OCI-LY7 (cell line): ENCODE results near the gene EYA3. TPM values are rescaled to one million over a fixed set of nuclear protein-coding genes. Genes with fewer than 3 reads are reported as not detected.

Experiments used
- BruUV-seq: library from RNA; stranded (reverse); fragments of 400-500 nt; replicated peaks from 2 replicates; lab custom pipeline; 2021; lab: Mats Ljungman, UMichigan
- CTCF ChIA-PET: fragments of 300-600 bp; sonication (Branson Sonifier 250); formaldehyde crosslinking; loops from one replicate; lab custom pipeline; 2022; ENCODE audit warnings: antibody characterized with exemption; ENCODE audit not compliant: unreplicated experiment; lab: Charles Lee
- POLR2A ChIA-PET: fragments of 300-600 bp; sonication (Branson Sonifier 250); formaldehyde crosslinking; loops from one replicate; lab custom pipeline; 2022; ENCODE audit warnings: antibody characterized with exemption; lab: Charles Lee
- DNase-seq: peaks from one replicate; pipeline ENCODE4 v3.0.0-alpha.2; 2015; ENCODE audit warnings: low spot score
- H2AFZ ChIP-seq: fragments of 200-600 bp; sonication (generic), shearing (Covaris generic); 2 replicates; pipeline ENCODE4 v1.6.1; 2014; ENCODE audit warnings: mild to moderate bottlenecking, antibody characterized with exemption, low read length, moderate library complexity
- H3K27ac ChIP-seq: fragments of 200-600 bp; sonication (generic); 2 replicates; pipeline ENCODE4 v1.5.1; 2014; ENCODE audit warnings: mixed run types, low read depth, mild to moderate bottlenecking, moderate library complexity, low read length, inconsistent platforms; ENCODE audit not compliant: poor library complexity, severe bottlenecking
- H3K36me3 ChIP-seq: fragments of 200-600 bp; sonication (generic); 2 replicates; pipeline ENCODE4 v1.6.1; 2014; ENCODE audit warnings: mild to moderate bottlenecking, antibody characterized with exemption, low read length, moderate library complexity, mixed read lengths; ENCODE audit not compliant: insufficient read depth
- H3K4me1 ChIP-seq: fragments of 200-600 bp; sonication (generic); 2 replicates; pipeline ENCODE4 v1.5.1; 2014; ENCODE audit warnings: mild to moderate bottlenecking, low read length; ENCODE audit not compliant: insufficient read depth, poor library complexity, severe bottlenecking
- H3K4me2 ChIP-seq: fragments of 200-600 bp; sonication (generic); 2 replicates; pipeline ENCODE4 v1.6.1; 2014; ENCODE audit warnings: mild to moderate bottlenecking, low read length
- H3K4me3 ChIP-seq: fragments of 200-600 bp; sonication (generic); 2 replicates; pipeline ENCODE4 v1.5.1; 2014; ENCODE audit warnings: mild to moderate bottlenecking, low read depth, low read length; ENCODE audit not compliant: poor library complexity, severe bottlenecking
- H3K79me2 ChIP-seq: fragments of 200-600 bp; sonication (generic); 2 replicates; pipeline ENCODE4 v1.6.1; 2016; ENCODE audit warnings: low read depth, mild to moderate bottlenecking, low read length, moderate library complexity, mixed read lengths; ENCODE audit not compliant: insufficient read depth
- H3K9me2 ChIP-seq: fragments of 200-600 bp; sonication (generic); 2 replicates; pipeline ENCODE4 v1.6.1; 2016; ENCODE audit warnings: mild to moderate bottlenecking, low read length, mixed read lengths; ENCODE audit not compliant: insufficient read depth
- H3K9me3 ChIP-seq: fragments of 200-600 bp; sonication (generic); 2 replicates; pipeline ENCODE4 v1.6.1; 2014; ENCODE audit warnings: mild to moderate bottlenecking, mixed run types, low read length, mixed read lengths
- H4K20me1 ChIP-seq: fragments of 200-600 bp; sonication (generic); 2 replicates; pipeline ENCODE4 v1.6.1; 2014; ENCODE audit warnings: mild to moderate bottlenecking, antibody characterized with exemption, low read length, moderate library complexity, mixed read lengths; ENCODE audit not compliant: insufficient read depth
- EZH2phosphoT487 ChIP-seq: fragments of 200-600 bp; sonication (generic); IDR thresholded peaks from 2 replicates; pipeline ENCODE4 v1.6.1; 2018; ENCODE audit warnings: low read depth, borderline replicate concordance, mild to moderate bottlenecking, mixed run types, antibody characterized with exemption, low read length, moderate library complexity, mixed read lengths
- intact Hi-C: fragments of 100-400 bp; cut with micrococcal nuclease; formaldehyde crosslinking; loops from one replicate; pipeline ENCODE4 v1.10.0; 2022; ENCODE audit not compliant: unreplicated experiment
- total RNA-seq, 2 experiments: library from RNA; depleted of rRNA in 1 of 2; stranded (reverse); fragments of >200 nt in 1 of 2; shearing (Covaris generic) in 1 of 2; gene quantifications; 2 replicates each; pipeline ENCODE4 v1.2.3, GENCODE V29; 2014 to 2022
- TF ChIP-seq, protein P1 (sequence below): fragments of 200-600 bp; sonication (generic); conservative IDR thresholded peaks from 2 replicates; pipeline ENCODE4 v1.5.1; 2014; ENCODE audit warnings: mild to moderate bottlenecking, antibody characterized with exemption, low read length, moderate library complexity, mixed read lengths

EYA3 gene
- total RNA-seq, 2 experiments from 2014 or later, result 29.0 to 114 TPM

DNA sequence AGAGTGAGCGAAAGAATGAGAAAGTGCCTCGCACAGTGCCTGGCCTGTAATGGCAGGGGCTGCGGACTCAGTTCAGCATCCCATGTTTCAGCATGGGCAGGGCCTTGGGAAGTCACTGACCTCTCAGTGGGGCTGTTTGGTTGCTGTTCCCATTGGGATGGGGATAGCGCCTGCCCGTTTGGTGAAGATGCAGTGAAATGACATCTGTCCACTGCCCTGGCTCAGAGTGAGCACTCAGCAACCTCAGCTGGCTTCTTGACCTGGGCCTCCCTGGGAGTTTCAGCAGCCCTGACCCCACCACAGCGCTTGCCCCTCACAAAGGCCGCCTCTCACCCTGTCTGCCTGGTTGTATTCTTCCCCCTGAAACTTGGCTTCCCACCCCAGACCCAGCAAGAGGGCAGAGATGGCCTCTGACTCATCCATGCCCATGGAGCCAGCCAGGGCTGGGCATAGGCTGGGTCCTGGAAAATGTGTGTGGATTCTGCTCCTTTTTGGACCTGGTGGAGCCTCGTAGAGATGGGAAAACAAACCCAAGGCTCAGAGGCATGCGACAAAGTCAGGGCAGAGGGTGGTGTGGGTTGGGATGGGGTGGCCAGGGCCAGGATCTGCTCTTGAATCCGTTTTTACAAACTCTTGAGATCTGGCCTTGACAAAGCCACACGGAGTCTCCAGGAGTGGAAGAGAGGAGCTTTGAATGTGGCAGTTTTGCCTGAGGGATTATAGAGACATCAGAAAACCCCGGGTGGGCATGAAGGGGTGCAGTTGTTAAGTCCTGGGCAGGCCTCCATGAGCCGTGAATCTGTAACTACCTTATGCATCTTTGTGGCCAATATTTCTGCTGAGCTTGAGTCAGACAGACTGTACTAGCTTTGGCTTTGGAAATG, 127.4 kb downstream of the EYA3 start:
- no peak for DNase-seq
- no TSS peak for BruUV-seq
- no peaks in the 10 kb centered on the region for H3K79me2 ChIP-seq
- CTCF ChIA-PET, result no interaction called here
- no peaks in the 10 kb centered on the region for H3K9me3 ChIP-seq
- H4K20me1 ChIP-seq, result no peaks in the 10 kb centered on the region
- no peak overlapping the region for H3K4me3 ChIP-seq
- H3K4me2 ChIP-seq, result peak overlapping the region; percentile 79; the same call in 1 of the 2 replicates
- no peak overlapping the region for H3K27ac ChIP-seq
- H3K9me2 ChIP-seq, result no peaks in the 10 kb centered on the region
- POLR2A ChIA-PET, result no interaction called here
- H3K4me1 ChIP-seq, result peaks cover 9% of the 10 kb centered on the region
- H2AFZ ChIP-seq, result no peak overlapping the region
- TF ChIP-seq, protein P1, sequence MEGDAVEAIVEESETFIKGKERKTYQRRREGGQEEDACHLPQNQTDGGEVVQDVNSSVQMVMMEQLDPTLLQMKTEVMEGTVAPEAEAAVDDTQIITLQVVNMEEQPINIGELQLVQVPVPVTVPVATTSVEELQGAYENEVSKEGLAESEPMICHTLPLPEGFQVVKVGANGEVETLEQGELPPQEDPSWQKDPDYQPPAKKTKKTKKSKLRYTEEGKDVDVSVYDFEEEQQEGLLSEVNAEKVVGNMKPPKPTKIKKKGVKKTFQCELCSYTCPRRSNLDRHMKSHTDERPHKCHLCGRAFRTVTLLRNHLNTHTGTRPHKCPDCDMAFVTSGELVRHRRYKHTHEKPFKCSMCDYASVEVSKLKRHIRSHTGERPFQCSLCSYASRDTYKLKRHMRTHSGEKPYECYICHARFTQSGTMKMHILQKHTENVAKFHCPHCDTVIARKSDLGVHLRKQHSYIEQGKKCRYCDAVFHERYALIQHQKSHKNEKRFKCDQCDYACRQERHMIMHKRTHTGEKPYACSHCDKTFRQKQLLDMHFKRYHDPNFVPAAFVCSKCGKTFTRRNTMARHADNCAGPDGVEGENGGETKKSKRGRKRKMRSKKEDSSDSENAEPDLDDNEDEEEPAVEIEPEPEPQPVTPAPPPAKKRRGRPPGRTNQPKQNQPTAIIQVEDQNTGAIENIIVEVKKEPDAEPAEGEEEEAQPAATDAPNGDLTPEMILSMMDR, result no peak
- no peak for TF ChIP-seq EZH2phosphoT487
- intact Hi-C loops, result no loop called here
- no peaks in the 10 kb centered on the region for H3K36me3 ChIP-seq

DNA sequence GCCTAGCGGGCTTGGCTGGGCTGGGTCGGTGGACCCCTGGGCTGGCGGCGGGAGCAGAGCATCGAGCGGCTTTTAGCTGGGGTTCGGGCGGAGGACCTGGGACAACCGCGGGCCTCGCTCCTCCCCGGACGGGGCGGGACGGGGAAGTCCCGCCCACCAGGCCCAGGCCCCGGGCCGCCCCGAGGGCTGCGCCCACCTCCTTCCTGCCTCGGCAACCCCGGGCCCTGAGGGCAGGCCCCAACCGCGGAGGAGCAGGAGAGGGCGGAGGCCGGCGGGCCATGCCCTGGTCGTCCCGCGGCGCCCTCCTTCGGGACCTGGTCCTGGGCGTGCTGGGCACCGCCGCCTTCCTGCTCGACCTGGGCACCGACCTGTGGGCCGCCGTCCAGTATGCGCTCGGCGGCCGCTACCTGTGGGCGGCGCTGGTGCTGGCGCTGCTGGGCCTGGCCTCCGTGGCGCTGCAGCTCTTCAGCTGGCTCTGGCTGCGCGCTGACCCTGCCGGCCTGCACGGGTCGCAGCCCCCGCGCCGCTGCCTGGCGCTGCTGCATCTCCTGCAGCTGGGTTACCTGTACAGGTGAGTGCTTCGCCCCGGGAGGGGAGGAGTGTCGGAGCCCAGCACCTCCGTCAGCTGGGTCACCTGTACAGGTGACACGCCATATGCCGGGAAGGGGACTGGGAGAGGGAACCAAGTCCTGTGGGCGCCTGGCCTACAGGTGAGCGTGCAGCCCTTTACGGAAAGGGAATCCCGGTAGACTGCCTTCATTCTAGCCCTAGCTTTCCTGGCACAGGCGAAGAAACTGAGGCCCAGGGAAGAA, 128.4 kb downstream of the EYA3 start, which contains the start of gene XKR8:
Gene XKR8, plus strand, starts transcription at position 182 of the 812 bp plus-strand sequence. Its CDS starts 97 bp downstream, at position 279.
- peak; percentile 69 for DNase-seq
- peak within 1 kb of the TSS; percentile 74; the same call in 1 of the 2 replicates for H2AFZ ChIP-seq
- POLR2A ChIA-PET, result no interaction called here

More for the DNA sequence above, 128.4 kb downstream of the EYA3 start, which contains the start of gene XKR8:
- TF ChIP-seq, protein P1, result peak; percentile 35; the same call in 1 of the 2 replicates
- no peak for TF ChIP-seq EZH2phosphoT487
- Histone ChIP-seq H3K27ac (no peak within 1 kb of the TSS), H3K4me2 (peak within 1 kb of the TSS; percentile 79), H4K20me1 (no peaks in the 10 kb centered on the region), H3K4me1 (peaks cover 9% of the 10 kb centered on the region), H3K9me2 (no peaks in the 10 kb centered on the region), H3K4me3 (peak within 1 kb of the TSS; percentile 63), H3K36me3 (no peaks in the 10 kb centered on the region), H3K79me2 (no peaks in the 10 kb centered on the region), H3K9me3 (no peaks in the 10 kb centered on the region)
- no TSS peak for BruUV-seq
- intact Hi-C loops, result no loop called here
- CTCF ChIA-PET, result no interaction called here
